EL (cell line): Measurements from ENCODE around the gene PTPN3.
"Not testable (repeated sequence)": the region's sequence is repeated elsewhere in the genome, so short reads cannot be mapped to it uniquely, and the experiment has no call there.

ENCODE experiments used
- DNase-seq: peaks from one replicate; pipeline ENCODE4 v3.0.0-alpha.2; 2016

Gene PTPN3

GRCh38 chr9:109385499-109385898 lies 112.6 kb downstream of the PTPN3 start:
- no peak for DNase-seq

DNA sequence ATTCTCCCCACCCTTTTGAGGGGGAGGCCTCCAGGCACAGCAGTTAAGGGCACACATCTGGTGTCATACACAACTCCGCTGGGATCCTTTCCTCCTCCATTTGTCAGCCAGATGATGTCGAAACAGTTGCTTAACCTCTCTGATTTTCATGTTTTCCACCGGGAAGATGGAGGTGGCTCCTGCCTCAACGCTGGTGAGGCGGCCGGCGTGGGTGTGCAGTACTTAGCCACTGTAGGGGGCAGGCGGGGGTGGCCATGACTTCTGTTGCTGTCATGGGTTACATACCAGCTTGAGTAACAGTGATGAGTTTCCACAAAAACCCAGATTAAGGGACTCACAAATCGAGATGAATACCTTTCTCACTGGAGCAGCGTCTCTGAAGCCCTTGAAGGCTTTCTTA lies 114.2 kb downstream of the PTPN3 start:
- no peak for DNase-seq

GRCh38 chr9:109383356-109383755 lies 114.8 kb downstream of the PTPN3 start:
- DNase-seq: no peak

DNA sequence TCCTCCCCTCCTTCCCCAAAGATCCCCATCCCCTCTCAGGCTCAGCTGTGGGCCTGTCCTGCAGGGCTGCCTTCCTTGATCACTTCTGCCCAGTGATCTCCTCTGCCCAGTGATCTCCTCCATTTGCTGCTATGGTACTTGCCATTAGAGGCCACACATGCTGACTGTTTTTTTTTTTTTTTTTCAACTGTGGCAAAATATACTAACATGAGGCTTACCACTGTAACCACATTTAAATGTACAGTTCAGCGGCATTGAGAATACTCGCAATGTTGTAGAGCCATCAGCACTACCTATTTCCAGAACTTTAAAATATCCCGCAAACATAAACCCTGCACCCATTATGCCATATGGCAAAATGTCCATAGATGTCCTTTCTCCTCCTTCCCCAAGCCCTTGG lies 115.5 kb downstream of the PTPN3 start:
- DNase-seq: no peak

DNA sequence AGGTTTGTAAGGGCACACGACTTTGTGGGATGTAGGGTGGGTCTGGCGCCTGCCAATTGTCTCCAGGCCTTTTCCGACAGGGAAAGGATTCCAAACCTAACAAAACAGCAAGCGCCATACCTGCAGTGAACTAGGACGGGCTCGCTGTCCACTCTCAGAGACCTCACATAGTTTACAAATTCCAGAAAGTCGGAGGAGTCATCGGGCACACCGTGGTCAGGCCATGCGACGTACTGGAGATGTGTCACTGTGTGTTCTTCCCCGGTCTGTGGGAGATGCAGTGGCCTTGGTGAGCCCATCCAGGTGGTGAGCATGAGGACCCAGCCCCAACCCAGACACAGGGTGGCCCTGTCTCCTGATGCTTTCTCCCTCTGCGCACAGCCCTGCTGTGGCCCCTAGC lies 115.9 kb downstream of the PTPN3 start:
- DNase-seq: no peak

- peak; percentile 70 for DNase-seq
These were observed 116.9 kb downstream of the PTPN3 start for GRCh38 chr9:109381011-109381729.

DNA sequence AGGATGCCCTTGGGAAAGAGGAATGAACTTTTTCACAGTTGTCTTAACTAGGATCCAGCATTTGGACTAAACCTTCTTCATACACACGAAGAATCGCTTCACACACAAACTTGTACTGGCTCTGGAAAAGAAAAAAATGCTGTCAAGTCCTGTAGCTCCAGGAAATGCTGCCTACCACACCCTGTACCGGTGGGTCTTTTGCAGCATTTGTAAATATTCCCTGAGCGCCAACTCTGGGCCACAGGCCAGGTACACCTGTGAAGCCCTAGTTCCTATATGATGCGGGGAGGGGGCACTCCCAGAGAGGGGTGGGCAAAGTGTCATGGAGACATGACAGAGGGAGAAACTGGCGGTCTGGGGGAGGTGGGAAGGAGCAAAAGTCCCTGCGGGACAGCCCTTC lies 118.6 kb downstream of the PTPN3 start:
- DNase-seq: no peak

DNA sequence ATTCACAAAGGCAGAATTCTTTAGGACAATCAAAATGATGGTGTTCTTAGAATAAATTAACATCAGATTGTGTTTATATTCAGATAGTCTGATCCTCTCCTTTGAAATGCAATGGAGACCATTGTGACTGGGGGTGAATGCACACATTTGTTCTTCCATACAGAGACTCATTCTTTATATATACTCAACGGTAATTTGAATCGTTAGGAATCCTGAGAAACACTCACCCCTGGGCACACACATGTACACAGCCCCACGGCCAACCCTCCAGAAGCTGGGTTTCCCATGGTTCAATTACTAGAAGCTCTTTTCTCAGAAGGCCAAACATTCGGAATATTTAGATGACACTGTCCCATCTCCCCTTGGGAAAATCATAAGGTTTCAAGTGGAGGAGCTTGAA lies 119.8 kb downstream of the PTPN3 start:
- no peak for DNase-seq

DNA sequence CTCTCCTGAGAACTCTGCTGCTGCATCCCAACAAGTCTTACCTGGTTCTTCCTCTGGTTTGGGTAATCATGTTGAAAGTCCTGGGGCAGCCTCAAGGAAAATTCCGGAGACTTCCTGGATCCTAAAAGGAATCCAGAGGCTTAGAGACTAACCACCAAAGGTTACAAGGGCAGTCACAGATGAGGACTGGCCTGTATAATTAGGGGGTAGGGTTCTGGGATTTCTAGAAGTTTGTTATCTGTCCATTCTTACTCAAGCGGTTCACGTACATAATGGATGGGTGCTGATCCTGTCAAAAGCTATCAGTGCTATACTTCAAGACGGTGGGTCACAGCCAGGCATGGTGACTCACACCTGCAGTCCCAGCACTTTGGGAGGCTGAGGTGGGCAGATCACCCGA lies 125.9 kb downstream of the PTPN3 start:
- DNase-seq: no peak

- no peak for DNase-seq
These were observed 126.7 kb downstream of the PTPN3 start for GRCh38 chr9:109371374-109371773.

DNA sequence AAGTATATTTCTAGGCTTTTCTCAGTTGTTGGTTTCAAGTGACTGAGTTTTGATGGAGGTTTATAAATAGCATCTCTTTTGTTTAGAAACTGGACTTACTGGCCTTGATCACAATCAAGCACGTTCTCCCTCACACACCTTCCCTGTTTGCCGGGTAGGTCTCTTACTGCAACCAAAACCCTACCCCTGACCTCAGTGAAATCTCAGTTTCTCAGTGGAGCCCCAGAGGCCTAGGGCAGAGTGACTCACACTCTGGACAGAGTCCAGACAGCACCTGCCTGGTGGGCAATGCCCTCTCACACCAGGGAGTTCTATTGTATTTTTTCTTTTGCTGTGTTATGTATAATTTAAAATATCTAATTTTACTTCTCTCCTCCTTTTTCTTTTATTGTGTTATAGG lies 128.8 kb downstream of the PTPN3 start:
- no peak for DNase-seq

DNA sequence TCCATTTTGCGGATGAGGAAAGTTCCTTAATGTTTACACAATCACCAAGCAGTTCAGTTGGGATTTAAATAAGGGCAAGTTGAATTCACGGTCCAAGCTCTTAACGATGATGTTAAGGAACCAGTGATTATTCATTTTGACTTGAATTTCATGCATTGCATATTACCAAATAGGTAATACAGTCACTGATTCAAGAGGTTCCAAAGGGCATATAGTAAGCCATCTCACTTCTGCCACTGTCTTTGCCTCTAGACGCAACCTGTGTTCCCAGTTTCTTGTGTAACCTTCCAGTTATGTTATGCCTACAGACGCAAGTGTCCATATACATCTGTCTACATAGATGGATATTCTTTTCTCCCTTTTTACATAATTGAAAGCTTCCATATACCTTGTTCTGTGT lies 137.3 kb downstream of the PTPN3 start:
- no peak for DNase-seq

GRCh38 chr9:109358968-109359603 lies 139.0 kb downstream of the PTPN3 start:
- DNase-seq: not testable (repeated sequence)

DNA sequence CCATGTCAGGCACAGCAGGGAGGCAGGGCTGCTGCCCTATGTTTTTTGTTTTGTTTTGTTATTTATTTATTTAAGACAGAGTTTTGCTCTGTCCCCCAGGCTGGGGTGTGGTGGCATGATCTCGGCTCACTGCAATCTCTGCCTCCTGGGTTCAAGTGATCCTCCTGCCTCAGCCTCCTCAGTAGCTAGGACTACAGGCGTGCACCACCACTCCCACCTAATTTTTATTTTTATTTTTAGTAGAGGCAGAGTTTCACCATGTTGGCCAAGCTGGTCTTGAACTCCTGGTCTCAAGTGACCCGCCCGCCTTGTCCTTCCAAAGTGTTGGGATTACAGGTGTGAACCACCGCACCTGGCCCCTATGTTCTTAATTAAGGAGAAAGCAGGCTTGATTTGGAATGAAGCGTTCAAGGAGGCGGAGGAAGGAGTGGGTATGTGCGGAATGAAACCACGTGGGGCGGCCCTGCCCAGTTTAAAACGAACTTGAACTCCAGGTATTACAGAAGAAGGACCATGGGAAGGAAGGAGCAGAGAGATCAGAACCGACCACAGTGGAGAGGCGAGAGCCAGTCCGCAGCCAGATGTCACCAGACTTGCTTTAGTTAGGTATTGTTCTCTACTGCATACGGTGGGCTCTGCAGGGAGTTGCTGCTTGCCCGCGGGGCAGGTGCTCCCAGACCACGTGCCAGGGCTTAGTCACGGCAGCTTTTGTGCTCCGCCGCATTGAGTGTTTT lies 142.4 kb downstream of the PTPN3 start:
- no peak for DNase-seq

GRCh38 chr9:109354190-109354589 lies 143.9 kb downstream of the PTPN3 start:
- no peak for DNase-seq

DNA sequence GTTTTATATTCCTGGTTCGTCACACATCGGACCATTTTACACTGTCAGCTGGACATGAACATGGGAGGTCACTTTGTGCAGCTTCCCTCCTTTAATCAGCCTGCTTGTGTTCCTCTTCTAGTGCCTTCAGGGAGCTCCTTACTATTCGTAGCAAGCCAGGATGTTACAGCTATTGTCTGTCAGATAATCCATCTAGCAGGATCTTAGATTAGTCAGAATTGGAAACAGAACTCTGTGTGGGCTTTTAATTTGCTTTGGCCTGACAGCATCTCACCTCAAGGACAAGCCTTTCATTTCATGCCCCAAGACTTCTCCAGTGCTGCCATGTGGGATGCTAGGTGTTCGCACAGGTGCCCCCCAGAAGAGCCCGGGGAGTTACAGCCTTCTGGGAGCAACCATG lies 147.1 kb downstream of the PTPN3 start:
- DNase-seq: no peak

GRCh38 chr9:109349421-109349846 lies 148.7 kb downstream of the PTPN3 start:
- peak; percentile 91 for DNase-seq

DNA sequence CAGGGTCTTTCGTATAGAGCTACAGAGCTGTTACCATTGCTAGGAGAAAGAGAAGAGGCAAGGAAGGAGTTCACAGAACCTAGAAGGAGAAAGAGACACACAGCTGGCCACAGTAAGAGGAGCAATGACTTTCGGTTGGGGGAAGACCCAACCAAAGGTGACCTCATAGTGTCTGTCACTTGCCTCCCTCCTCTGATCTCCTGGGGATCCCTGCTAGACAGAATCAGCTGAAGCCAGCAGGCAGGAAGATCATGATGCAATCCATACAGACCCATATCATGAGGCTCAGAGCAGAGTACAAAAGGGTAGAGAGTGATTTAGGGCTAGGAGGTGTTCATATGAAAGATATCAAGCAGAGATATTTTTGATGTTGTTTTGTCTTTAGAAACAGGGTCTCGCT lies 151.2 kb downstream of the PTPN3 start:
- DNase-seq: no peak

- DNase-seq: no peak
These were observed 153.2 kb downstream of the PTPN3 start for GRCh38 chr9:109344866-109345265.

DNA sequence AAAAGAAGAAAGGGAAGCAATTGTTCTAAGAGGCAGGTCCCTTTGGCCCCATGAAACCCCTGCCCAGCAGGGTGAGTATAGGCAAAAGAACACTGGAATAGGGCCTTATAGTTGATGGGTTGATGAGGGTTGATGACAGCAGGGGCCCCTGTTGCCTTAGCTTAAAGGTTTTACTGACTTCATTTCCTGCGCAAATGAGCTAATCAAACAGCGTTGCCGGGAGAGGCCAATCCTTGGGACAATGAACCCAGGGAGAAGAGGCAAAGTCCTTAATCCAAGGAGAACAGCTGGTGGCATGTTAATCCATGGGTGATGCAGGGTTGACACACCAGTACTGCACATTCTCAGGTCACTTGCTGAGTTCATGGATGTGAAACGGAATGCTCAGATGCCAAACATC lies 155.2 kb downstream of the PTPN3 start:
- DNase-seq: no peak

- DNase-seq: no peak
These were observed 156.5 kb downstream of the PTPN3 start for GRCh38 chr9:109341561-109341960.

DNA sequence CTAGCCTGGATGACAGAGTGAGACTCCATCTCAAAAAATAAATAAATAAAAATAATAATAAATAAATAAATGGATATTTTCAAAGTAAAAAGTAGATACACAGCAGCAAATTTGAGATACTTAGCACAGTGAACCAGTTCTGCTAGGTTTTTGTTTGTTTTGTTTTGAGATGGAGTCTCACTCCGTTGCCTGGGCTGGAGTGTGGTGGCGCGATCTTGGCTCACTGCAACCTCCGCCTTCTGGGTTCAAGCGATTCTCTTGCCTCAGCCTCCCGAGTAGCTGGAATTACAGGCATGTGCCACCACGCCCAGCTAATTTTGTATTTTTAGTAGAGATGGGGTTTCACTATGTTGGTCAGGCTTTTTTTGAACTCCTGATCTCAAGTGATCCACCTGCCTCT lies 157.1 kb downstream of the PTPN3 start:
- not testable (repeated sequence) for DNase-seq

DNA sequence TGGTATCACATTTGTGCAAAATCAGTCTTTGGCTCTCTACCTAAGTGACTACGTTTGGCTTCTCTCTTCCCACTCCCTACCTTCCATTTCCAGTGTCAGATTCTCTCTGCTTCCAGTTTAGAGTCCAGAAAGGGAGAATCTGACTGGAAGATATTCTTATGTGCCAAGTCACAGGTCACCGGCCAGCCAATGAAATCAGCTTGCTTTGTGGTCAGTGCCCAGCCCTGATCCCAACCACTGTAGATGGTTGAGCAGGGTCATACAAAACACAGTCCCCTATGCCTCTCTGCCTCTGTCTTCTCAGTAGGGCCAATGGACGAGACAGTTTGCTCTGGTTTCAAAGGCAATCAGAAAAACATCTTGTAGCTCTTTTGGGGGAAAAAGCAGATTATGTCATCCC lies 161.7 kb downstream of the PTPN3 start:
- DNase-seq: no peak

DNA sequence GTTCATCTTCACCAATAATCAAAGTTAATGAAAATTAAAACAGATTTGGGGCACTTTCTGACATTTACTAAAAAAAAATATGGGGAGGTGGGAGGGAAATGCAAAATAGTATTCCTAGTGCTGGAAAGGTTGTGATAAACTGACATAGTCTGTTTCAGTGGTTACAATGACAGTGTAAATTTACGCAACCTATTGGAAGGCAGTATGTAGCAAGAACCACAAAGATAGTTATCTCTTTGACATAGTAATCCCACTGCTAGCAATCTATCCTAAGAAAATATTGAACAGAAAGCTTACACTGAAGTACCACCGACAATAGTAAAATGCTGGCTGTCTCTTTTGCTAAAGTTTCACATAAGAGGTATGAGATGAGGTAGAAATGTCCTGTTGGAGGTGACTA lies 162.2 kb downstream of the PTPN3 start:
- DNase-seq: no peak
